ENCODE results near the gene SRL.

GRCh38 chr16:4220358-4220757 is 21.5 kb downstream of the SRL start:
- TF ChIP-seq EZH2 (IDR thresholded peaks at IDR 0.05; ENCODE audit: insufficient read depth, poor library complexity, severe bottlenecking): no peak
- no peak for TF ChIP-seq EZH2phosphoT487 (IDR thresholded peaks at IDR 0.05; ENCODE audit: insufficient read depth, low read depth)

Measured in GM23248 (cell line).